ENCODE results near the gene VPS39.

Gene VPS39

DNA sequence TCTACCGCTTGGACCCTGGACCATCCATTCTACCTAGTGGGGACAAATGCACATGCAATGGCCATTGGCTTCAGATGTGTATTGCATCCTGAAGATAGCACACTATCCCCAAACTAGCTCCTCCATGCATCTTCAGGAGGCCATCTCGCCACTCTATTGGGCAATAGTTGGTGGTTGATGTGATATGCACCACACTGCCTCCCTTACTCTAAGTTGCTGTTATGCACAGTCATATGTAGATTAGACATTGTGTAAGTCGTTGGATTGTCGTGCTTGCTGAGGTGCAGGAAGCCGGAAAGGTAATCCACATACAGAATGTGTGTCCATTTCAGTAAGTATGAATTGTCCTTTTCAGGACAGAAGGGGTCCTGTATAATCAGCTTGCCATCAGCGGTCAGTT is 87.1 kb downstream of the VPS39 start:
- Histone ChIP-seq H3K27ac (ENCODE audit: low read depth in 2 of 2, low read length in 2 of 2) (peak overlapping the region in 1 of 2 donors; percentile 3), H3K4me1 (ENCODE audit: control insufficient read depth in 2 of 2, insufficient read depth in 2 of 2, low read length in 2 of 2) (peaks cover 14 to 16% of the 10 kb centered on the region in 2 donors)

DNA sequence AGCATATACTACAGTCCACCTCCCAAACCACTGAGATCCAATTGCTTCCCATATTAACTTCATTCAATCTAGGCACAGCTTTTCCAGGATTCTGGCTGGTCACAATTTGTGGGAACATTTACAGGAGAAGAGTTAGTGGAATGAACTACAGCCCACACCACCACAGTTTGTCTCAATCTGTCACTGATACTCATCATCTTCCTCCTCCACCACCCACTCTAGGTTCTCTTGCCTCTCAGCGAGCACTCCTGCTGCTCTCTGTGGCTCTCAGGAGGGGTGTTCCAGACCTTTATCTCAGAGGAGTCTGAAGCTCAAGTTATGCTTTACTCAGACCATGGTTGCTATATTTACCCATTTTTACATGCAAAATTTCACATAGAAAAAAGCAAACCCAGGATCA is 87.8 kb downstream of the VPS39 start:
- no peaks in the 10 kb centered on the region for H3K36me3 ChIP-seq (ENCODE audit: control insufficient read depth in 2 of 2, insufficient read depth in 2 of 2, low read length in 2 of 2)
- no peaks in the 10 kb centered on the region for H3K9me3 ChIP-seq (ENCODE audit: control insufficient read depth in 2 of 2, low read length in 2 of 2)
- H3K27ac ChIP-seq (ENCODE audit: low read depth in 2 of 2, low read length in 2 of 2) = no peak overlapping the region
- H3K9ac ChIP-seq (ENCODE audit: low read depth in 1 of 2, low read length in 2 of 2) = no peak overlapping the region
- no peak overlapping the region for H3K4me3 ChIP-seq (ENCODE audit: low read length in 2 of 2)
- peaks cover 14 to 16% of the 10 kb centered on the region in 2 donors for H3K4me1 ChIP-seq (ENCODE audit: control insufficient read depth in 2 of 2, insufficient read depth in 2 of 2, low read length in 2 of 2)
- peaks cover 0 to 2% of the 10 kb centered on the region in 2 donors for H3K27me3 ChIP-seq (ENCODE audit: control insufficient read depth in 2 of 2, insufficient read depth in 2 of 2, low read length in 2 of 2)

More for the DNA sequence above, 87.1 kb downstream of the VPS39 start:
- Histone ChIP-seq H3K36me3 (ENCODE audit: control insufficient read depth in 2 of 2, insufficient read depth in 2 of 2, low read length in 2 of 2) (no peaks in the 10 kb centered on the region), H3K9ac (ENCODE audit: low read depth in 1 of 2, low read length in 2 of 2) (no peak overlapping the region), H3K27me3 (ENCODE audit: control insufficient read depth in 2 of 2, insufficient read depth in 2 of 2, low read length in 2 of 2) (no peaks in the 10 kb centered on the region), H3K4me3 (ENCODE audit: low read length in 2 of 2) (no peak overlapping the region), H3K9me3 (ENCODE audit: control insufficient read depth in 2 of 2, low read length in 2 of 2) (no peaks in the 10 kb centered on the region)

DNA sequence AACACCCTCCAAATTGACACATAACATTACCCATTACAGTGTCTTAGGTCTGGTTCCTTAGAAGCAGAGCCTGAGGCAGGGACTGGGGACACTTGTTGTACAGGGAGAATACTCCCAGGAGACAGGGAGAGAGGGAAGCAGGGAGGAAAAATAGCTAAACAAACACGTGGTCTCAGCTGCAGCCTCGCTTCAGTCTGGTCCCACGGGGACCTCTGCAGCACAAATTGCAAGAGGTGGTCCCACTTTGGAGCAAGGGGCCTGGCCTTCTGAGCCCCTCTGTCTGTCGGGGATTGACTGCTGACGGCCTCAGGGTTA is 88.7 kb downstream of the VPS39 start:
- H3K9me3 ChIP-seq (ENCODE audit: control insufficient read depth in 2 of 2, low read length in 2 of 2) = no peaks in the 10 kb centered on the region
- no peaks in the 10 kb centered on the region for H3K36me3 ChIP-seq (ENCODE audit: control insufficient read depth in 2 of 2, insufficient read depth in 2 of 2, low read length in 2 of 2)
- H3K27ac ChIP-seq (ENCODE audit: low read depth in 2 of 2, low read length in 2 of 2) = peak overlapping the region; percentile 72 to 74
- H3K9ac ChIP-seq (ENCODE audit: low read depth in 1 of 2, low read length in 2 of 2) = peak overlapping the region; percentile 49 to 58
- peaks cover 0 to 2% of the 10 kb centered on the region in 2 donors for H3K27me3 ChIP-seq (ENCODE audit: control insufficient read depth in 2 of 2, insufficient read depth in 2 of 2, low read length in 2 of 2)
- H3K4me3 ChIP-seq (ENCODE audit: low read length in 2 of 2) = peak overlapping the region; percentile 56 to 73
- peaks cover 14 to 16% of the 10 kb centered on the region in 2 donors for H3K4me1 ChIP-seq (ENCODE audit: control insufficient read depth in 2 of 2, insufficient read depth in 2 of 2, low read length in 2 of 2)

DNA sequence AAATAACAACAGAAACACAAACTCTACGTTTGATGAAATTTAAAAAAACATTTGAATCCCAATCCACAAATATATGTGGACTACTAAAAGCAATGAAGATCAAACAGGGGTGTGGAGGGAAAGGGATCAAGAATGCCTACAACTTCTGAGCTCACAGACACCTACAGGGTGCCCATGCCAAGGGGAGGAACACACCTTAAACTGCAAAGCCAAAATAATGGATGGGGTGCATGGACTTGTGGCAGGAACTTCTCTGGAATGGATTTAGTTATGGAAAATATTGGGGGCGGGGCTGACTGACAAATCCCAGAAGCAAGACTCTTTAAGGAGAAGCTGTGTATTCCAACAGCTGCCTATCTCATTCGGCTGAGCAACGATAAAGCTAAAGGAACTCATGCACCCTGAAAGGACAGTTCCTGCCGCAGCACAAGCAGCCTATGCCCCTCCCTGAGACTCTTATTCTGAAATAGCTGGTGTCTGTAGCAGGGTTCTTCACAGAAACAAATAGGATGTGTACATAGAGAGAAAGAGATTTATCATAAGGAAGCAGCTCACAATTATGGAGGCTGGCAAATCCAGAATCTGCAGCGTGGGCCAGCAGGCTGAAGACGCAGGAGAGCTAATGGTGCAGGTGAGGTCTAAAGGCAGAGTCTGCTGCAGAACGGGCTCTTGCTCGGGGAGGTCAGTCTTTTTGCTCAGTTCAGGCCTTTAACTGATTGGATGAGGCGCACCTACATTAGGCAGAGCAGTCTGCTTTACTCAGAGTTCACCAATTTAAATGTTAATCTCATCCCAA is 89.3 kb downstream of the VPS39 start:
- peaks cover 0 to 2% of the 10 kb centered on the region in 2 donors for H3K27me3 ChIP-seq (ENCODE audit: control insufficient read depth in 2 of 2, insufficient read depth in 2 of 2, low read length in 2 of 2)
- H3K4me1 ChIP-seq (ENCODE audit: control insufficient read depth in 2 of 2, insufficient read depth in 2 of 2, low read length in 2 of 2) = peaks cover 14 to 16% of the 10 kb centered on the region in 2 donors
- no peaks in the 10 kb centered on the region for H3K9me3 ChIP-seq (ENCODE audit: control insufficient read depth in 2 of 2, low read length in 2 of 2)
- H3K9ac ChIP-seq (ENCODE audit: low read depth in 1 of 2, low read length in 2 of 2) = peak overlapping the region; percentile 49 to 58
- H3K27ac ChIP-seq (ENCODE audit: low read depth in 2 of 2, low read length in 2 of 2) = peak overlapping the region; percentile 72 to 74
- H3K4me3 ChIP-seq (ENCODE audit: low read length in 2 of 2) = peak overlapping the region; percentile 56 to 73
- H3K36me3 ChIP-seq (ENCODE audit: control insufficient read depth in 2 of 2, insufficient read depth in 2 of 2, low read length in 2 of 2) = no peaks in the 10 kb centered on the region

DNA sequence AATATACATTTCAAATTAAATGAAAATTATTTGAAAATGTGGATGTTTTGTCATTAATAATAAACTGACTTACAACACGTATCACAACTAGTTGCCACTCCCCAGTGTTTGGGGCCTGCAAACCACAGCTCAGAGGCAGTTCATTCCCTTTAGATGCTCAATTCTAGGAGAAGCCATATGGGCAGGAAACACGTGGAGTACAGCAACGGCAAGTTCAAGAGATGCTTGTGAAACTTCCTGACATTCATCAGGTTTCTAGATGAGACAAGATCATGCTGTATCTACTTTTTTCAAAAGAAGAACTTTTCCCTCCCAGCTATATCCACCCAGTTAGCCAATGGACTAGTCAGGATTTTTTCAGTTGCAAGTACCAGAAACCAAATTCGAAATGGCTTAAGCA is 96.2 kb downstream of the VPS39 start:
- H3K36me3 ChIP-seq (ENCODE audit: control insufficient read depth in 2 of 2, insufficient read depth in 2 of 2, low read length in 2 of 2) = no peaks in the 10 kb centered on the region
- H3K27me3 ChIP-seq (ENCODE audit: control insufficient read depth in 2 of 2, insufficient read depth in 2 of 2, low read length in 2 of 2) = peaks cover 0 to 2% of the 10 kb centered on the region in 2 donors
- H3K9me3 ChIP-seq (ENCODE audit: control insufficient read depth in 2 of 2, low read length in 2 of 2) = no peaks in the 10 kb centered on the region
- H3K4me3 ChIP-seq (ENCODE audit: low read length in 2 of 2) = no peak overlapping the region
- no peak overlapping the region for H3K9ac ChIP-seq (ENCODE audit: low read depth in 1 of 2, low read length in 2 of 2)
- no peak overlapping the region for H3K27ac ChIP-seq (ENCODE audit: low read depth in 2 of 2, low read length in 2 of 2)
- peaks cover 8 to 15% of the 10 kb centered on the region in 2 donors for H3K4me1 ChIP-seq (ENCODE audit: control insufficient read depth in 2 of 2, insufficient read depth in 2 of 2, low read length in 2 of 2)

DNA sequence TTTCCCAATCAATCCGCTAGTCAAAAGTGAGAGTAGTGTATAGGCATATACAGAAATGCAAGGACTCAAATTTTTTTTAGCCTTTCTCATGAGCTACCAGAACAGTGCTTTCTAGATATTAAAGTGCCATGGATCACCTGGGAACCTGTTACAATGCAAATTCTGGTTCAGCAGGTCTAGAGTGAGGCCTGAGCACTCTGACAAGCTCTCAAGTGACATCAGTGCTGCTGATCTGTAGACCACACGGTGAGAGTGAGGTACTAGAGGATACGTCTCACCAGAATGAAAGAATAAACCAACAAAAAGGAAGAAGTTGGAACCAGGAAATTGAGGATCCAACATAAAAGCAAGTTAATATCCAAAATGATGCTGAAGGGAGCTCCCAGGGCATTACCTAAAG is 97.7 kb downstream of the VPS39 start:
- Histone ChIP-seq H3K27me3 (ENCODE audit: control insufficient read depth in 2 of 2, insufficient read depth in 2 of 2, low read length in 2 of 2) (peaks cover 0 to under 1% of the 10 kb centered on the region in 2 donors), H3K9me3 (ENCODE audit: control insufficient read depth in 2 of 2, low read length in 2 of 2) (no peaks in the 10 kb centered on the region), H3K36me3 (ENCODE audit: control insufficient read depth in 2 of 2, insufficient read depth in 2 of 2, low read length in 2 of 2) (no peaks in the 10 kb centered on the region), H3K27ac (ENCODE audit: low read depth in 2 of 2, low read length in 2 of 2) (no peak overlapping the region), H3K4me1 (ENCODE audit: control insufficient read depth in 2 of 2, insufficient read depth in 2 of 2, low read length in 2 of 2) (peaks cover 12 to 24% of the 10 kb centered on the region in 2 donors), H3K9ac (ENCODE audit: low read depth in 1 of 2, low read length in 2 of 2) (no peak overlapping the region), H3K4me3 (ENCODE audit: low read length in 2 of 2) (no peak overlapping the region)

DNA sequence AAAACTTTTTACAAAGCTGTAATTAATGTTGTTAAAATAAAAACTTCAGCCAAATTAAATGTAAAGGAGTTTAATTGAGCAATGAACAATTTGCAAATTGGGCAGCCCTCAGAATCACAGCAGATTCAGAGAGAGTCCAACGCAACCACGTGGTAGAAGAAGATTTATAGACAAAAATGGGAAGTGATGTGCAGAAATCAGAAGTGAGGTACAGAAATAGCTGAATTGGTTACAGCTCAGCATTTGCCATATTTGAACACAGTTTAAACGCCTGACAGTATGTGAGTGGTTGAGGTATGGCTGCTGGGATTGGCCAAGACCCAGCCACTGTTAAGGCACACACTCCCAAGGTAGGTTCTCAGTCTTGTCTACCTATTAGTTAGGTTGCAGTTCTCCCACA is 99.3 kb downstream of the VPS39 start:
- H3K36me3 ChIP-seq (ENCODE audit: control insufficient read depth in 2 of 2, insufficient read depth in 2 of 2, low read length in 2 of 2) = no peaks in the 10 kb centered on the region
- H3K9ac ChIP-seq (ENCODE audit: low read depth in 1 of 2, low read length in 2 of 2) = no peak overlapping the region
- H3K4me3 ChIP-seq (ENCODE audit: low read length in 2 of 2) = no peak overlapping the region
- no peaks in the 10 kb centered on the region for H3K27me3 ChIP-seq (ENCODE audit: control insufficient read depth in 2 of 2, insufficient read depth in 2 of 2, low read length in 2 of 2)
- H3K9me3 ChIP-seq (ENCODE audit: control insufficient read depth in 2 of 2, low read length in 2 of 2) = no peaks in the 10 kb centered on the region
- H3K27ac ChIP-seq (ENCODE audit: low read depth in 2 of 2, low read length in 2 of 2) = no peak overlapping the region
- peaks cover 12 to 24% of the 10 kb centered on the region in 2 donors for H3K4me1 ChIP-seq (ENCODE audit: control insufficient read depth in 2 of 2, insufficient read depth in 2 of 2, low read length in 2 of 2)
